Panc1 (cell line): ENCODE results near the gene ZBTB46. TPM values are rescaled to one million over a fixed set of nuclear protein-coding genes. Genes with fewer than 3 reads are reported as not detected.

Source experiments
- ATAC-seq: fragments of 200-7000 bp; cut with Tn5 transposase; 2 replicates; pipeline ENCODE4 v1.9.1; 2020; ENCODE audit warnings: mild to moderate bottlenecking, moderate library complexity
- BruUV-seq: library from RNA; stranded (reverse); fragments of 400-500 nt; replicated peaks from 2 replicates; lab custom pipeline; 2021; lab: Mats Ljungman, UMichigan
- CTCF ChIA-PET: fragments of 300-600 bp; sonication (Branson Sonifier 250); formaldehyde crosslinking; loops from one replicate; lab custom pipeline; 2022; ENCODE audit warnings: antibody characterized with exemption; lab: Charles Lee
- POLR2A ChIA-PET: fragments of 300-600 bp; sonication (Branson Sonifier 250); formaldehyde crosslinking; loops from one replicate; lab custom pipeline; 2022; ENCODE audit warnings: antibody characterized with exemption; lab: Charles Lee
- DNase-seq: peaks from one replicate; pipeline ENCODE4 v3.0.0-alpha.2; 2010; ENCODE audit warnings: low read depth, low spot score
- H3K27ac ChIP-seq: 2 replicates; pipeline ENCODE4 v1.5.1; 2011; ENCODE audit warnings: mild to moderate bottlenecking, low read length, inconsistent platforms
- H3K27me3 ChIP-seq: fragments of 200-500 bp; sonication (Bioruptor generic); 2 replicates; pipeline ENCODE4 v1.6.0; 2014; ENCODE audit warnings: low read length, inconsistent platforms; ENCODE audit not compliant: control insufficient read depth, insufficient read depth
- H3K36me3 ChIP-seq: fragments of 200-500 bp; sonication (Bioruptor generic); 2 replicates; pipeline ENCODE4 v1.5.1; 2014; ENCODE audit warnings: inconsistent platforms, mild to moderate bottlenecking, low read length, moderate library complexity; ENCODE audit not compliant: control insufficient read depth, insufficient read depth
- H3K4me1 ChIP-seq: 2 replicates; pipeline ENCODE4 v1.5.1; 2011; ENCODE audit warnings: inconsistent platforms, mild to moderate bottlenecking, low read length, moderate library complexity; ENCODE audit not compliant: control insufficient read depth, insufficient read depth
- H3K4me3 ChIP-seq, 2 experiments: 2 replicates each; pipeline ENCODE4 v1.5.1; 2011 to 2012; ENCODE audit warnings: low read depth in 2 of 2, low read length in 2 of 2, mild to moderate bottlenecking in 2 of 2, inconsistent platforms in 1 of 2, moderate library complexity in 1 of 2
- H3K9me3 ChIP-seq: fragments of 200-500 bp; sonication (Bioruptor generic); 2 replicates; pipeline ENCODE4 v1.5.1; 2014; ENCODE audit warnings: low read depth, mild to moderate bottlenecking, inconsistent platforms, low read length, moderate library complexity; ENCODE audit not compliant: control insufficient read depth, insufficient read depth
- CTCF ChIP-seq: fragments of 450-650 bp; IDR thresholded peaks from 2 replicates; pipeline ENCODE4 v1.5.1; 2017; ENCODE audit warnings: mild to moderate bottlenecking
- POLR2AphosphoS5 ChIP-seq: IDR thresholded peaks from 2 replicates; pipeline ENCODE4 v1.6.1; 2012; ENCODE audit warnings: mild to moderate bottlenecking, low read depth, low read length, moderate library complexity
- REST ChIP-seq, 2 experiments: IDR thresholded peaks; 2 replicates each; pipeline ENCODE4 v1.6.1; 2011 to 2012; ENCODE audit warnings: low read depth in 2 of 2, control low read depth in 1 of 2, low read length in 1 of 2, mild to moderate bottlenecking in 1 of 2, moderate library complexity in 1 of 2; ENCODE audit not compliant: insufficient read depth in 1 of 2
- SIN3A ChIP-seq: IDR thresholded peaks from 2 replicates; pipeline ENCODE4 v1.6.1; 2012; ENCODE audit warnings: low read depth, mild to moderate bottlenecking, low read length, moderate library complexity, borderline replicate concordance; ENCODE audit not compliant: insufficient read depth
- TCF7L2 ChIP-seq: IDR thresholded peaks from 2 replicates; pipeline ENCODE4 v1.6.1; 2011; ENCODE audit warnings: mild to moderate bottlenecking, low read depth, low read length, inconsistent platforms
- in situ Hi-C: cut with HindIII; loops from 2 replicates; pipeline ENCODE4 v1.10.0; 2016; ENCODE audit warnings: low sequenced_read_pairs, low pct_unique_long_range_greater_than_20kb
- intact Hi-C: fragments of 100-400 bp; cut with micrococcal nuclease; formaldehyde crosslinking; loops from one replicate; pipeline ENCODE4 v1.10.0; 2022; ENCODE audit not compliant: unreplicated experiment
- total RNA-seq: library from RNA; stranded (reverse); gene quantifications from one replicate; pipeline ENCODE4 v1.2.1, GENCODE V29; 2021; ENCODE audit not compliant: unreplicated experiment

ZBTB46 gene
- total RNA-seq, 1 experiment from 2014 or later, result 15.2 TPM

- no TSS peak for BruUV-seq
- intact Hi-C loops (no loop called here), in situ Hi-C loops (no loop called here)
- H3K36me3 ChIP-seq, result no peaks in the 10 kb centered on the region
- DNase-seq (no peak), ATAC-seq (no peak)
- H3K27ac ChIP-seq, result no peak overlapping the region
- no peak overlapping the region for H3K4me3 ChIP-seq
- ChIA-PET CTCF (no interaction called here), POLR2A (interaction anchor here (0.5 kb wide), 1 partner anchor 22 kb away, joined by 3 read pairs; no protein-coding TSS in a partner anchor)
- H3K27me3 ChIP-seq, result no peaks in the 10 kb centered on the region
- TF ChIP-seq CTCF (no peak), POLR2AphosphoS5 (no peak), SIN3A (no peak), REST (IDR thresholded peaks at IDR 0.05; ENCODE audit: insufficient read depth in 1 of 2, low read depth in 2 of 2, low read length in 1 of 2) (no peak), TCF7L2 (no peak)
- no peaks in the 10 kb centered on the region for H3K4me1 ChIP-seq
- H3K9me3 ChIP-seq, result no peaks in the 10 kb centered on the region
Measured at GRCh38 chr20:63753381-63753780, 77.7 kb downstream of the ZBTB46 start.

GRCh38 chr20:63752411-63753101 lies 78.5 kb downstream of the ZBTB46 start:
- no peak for TF ChIP-seq CTCF
- TF ChIP-seq POLR2AphosphoS5, result no peak
- TF ChIP-seq TCF7L2, result no peak
- no peak for TF ChIP-seq REST (IDR thresholded peaks at IDR 0.05; ENCODE audit: insufficient read depth in 1 of 2, low read depth in 2 of 2, low read length in 1 of 2)
- no peak for TF ChIP-seq SIN3A
- CTCF ChIA-PET, result interaction anchor here (0.6 kb wide), 1 partner anchor 22 kb away, joined by 3 read pairs; no protein-coding TSS in a partner anchor
- POLR2A ChIA-PET, result interaction anchor here (0.5 kb wide), 1 partner anchor 23 kb away, joined by 3 read pairs; no protein-coding TSS in a partner anchor
- Histone ChIP-seq H3K27me3 (no peaks in the 10 kb centered on the region), H3K36me3 (no peaks in the 10 kb centered on the region), H3K9me3 (no peaks in the 10 kb centered on the region), H3K27ac (no peak overlapping the region), H3K4me3 (no peak overlapping the region), H3K4me1 (0 out of 2 replicates have a peak, but pooled peaks cover 2% of the 10 kb centered on the region)
- BruUV-seq, result no TSS peak
- intact Hi-C loops (no loop called here), in situ Hi-C loops (no loop called here)
- DNase-seq (no peak), ATAC-seq (peak; percentile 32; the same call in 1 of the 2 replicates)
